Gastroesophageal sphincter (tissue), 4 donors: ENCODE results near the gene AIFM3. TPM values are rescaled to one million over a fixed set of nuclear protein-coding genes. Genes with fewer than 3 reads are reported as not detected.

Experiments used
- ATAC-seq: fragments of 150-250 bp; one replicate; pipeline ENCODE4 v1.9.1; 2016; ENCODE audit warnings: mild to moderate bottlenecking, moderate library complexity
- H3K27ac ChIP-seq, 4 donors: fragments of 200-600 bp; sonication (generic) in 3 of 4; 1 replicate in 3 of 4; 2 replicates in 1 of 4; pipeline ENCODE4 v1.5.1; 2016 to 2019
- H3K27me3 ChIP-seq: fragments of 200-600 bp; sonication (generic); one replicate; pipeline ENCODE4 v1.5.1; 2019
- H3K36me3 ChIP-seq, 2 donors: fragments of 200-600 bp; sonication (generic); one replicate each; pipeline ENCODE4 v1.5.1; 2019; ENCODE audit warnings: control low read depth in 1 of 2
- H3K4me1 ChIP-seq, 3 donors: fragments of 200-600 bp; sonication (generic); 1 replicate in 2 of 3; 2 replicates in 1 of 3; pipeline ENCODE4 v1.5.1; 2016 to 2019; ENCODE audit warnings: control low read depth in 2 of 3
- H3K4me3 ChIP-seq, 2 donors: fragments of 200-600 bp; sonication (generic); one replicate each; pipeline ENCODE4 v1.5.1; 2019; ENCODE audit warnings: mild to moderate bottlenecking in 1 of 2, moderate library complexity in 1 of 2
- H3K9me3 ChIP-seq, 3 donors: fragments of 200-600 bp; sonication (generic); one replicate each; pipeline ENCODE4 v1.5.1; 2017 to 2019; ENCODE audit warnings: control low read depth in 2 of 3
- EP300 ChIP-seq: sonication (generic); formaldehyde crosslinking; IDR thresholded peaks from one replicate; pipeline ENCODE4 v1.6.1; 2017; ENCODE audit warnings: antibody characterized with exemption, mild to moderate bottlenecking
- POLR2A ChIP-seq, 2 donors: fragments of 450-650 bp; IDR thresholded peaks; one replicate each; pipeline ENCODE4 v1.6.1; 2017; ENCODE audit warnings: antibody characterized with exemption in 2 of 2, mild to moderate bottlenecking in 2 of 2, moderate library complexity in 1 of 2
- POLR2AphosphoS5 ChIP-seq: sonication (generic); formaldehyde crosslinking; IDR thresholded peaks from one replicate; pipeline ENCODE4 v1.6.1; 2017; ENCODE audit warnings: antibody characterized with exemption
- WGBS, 2 donors: methylation state at CpG; one replicate each; pipeline ENCODE4 v1.1.5; 2018; ENCODE audit warnings: low coverage in 1 of 2; 5-methylcytosine and 5-hydroxymethylcytosine counted together
- total RNA-seq, 4 donors: library from RNA; depleted of rRNA; stranded (reverse); fragments of >200 nt; gene quantifications; one replicate each; pipeline ENCODE4 v1.1.0, GENCODE V29; 2016
- TF ChIP-seq, protein P1 (sequence below), 4 experiments: fragments of 200-600 bp in 2 of 4; fragments of 450-650 bp in 2 of 4; sonication (generic) in 1 of 4; IDR thresholded peaks; one replicate each; pipeline ENCODE4 v1.5.1; 2017 to 2019; ENCODE audit warnings: antibody characterized with exemption in 4 of 4, mild to moderate bottlenecking in 2 of 4, moderate library complexity in 2 of 4

AIFM3 gene
- total RNA-seq, 4 donors from 2014 or later: 0.27 to 3.2 (median 2.0) TPM; not detected in 1

DNA sequence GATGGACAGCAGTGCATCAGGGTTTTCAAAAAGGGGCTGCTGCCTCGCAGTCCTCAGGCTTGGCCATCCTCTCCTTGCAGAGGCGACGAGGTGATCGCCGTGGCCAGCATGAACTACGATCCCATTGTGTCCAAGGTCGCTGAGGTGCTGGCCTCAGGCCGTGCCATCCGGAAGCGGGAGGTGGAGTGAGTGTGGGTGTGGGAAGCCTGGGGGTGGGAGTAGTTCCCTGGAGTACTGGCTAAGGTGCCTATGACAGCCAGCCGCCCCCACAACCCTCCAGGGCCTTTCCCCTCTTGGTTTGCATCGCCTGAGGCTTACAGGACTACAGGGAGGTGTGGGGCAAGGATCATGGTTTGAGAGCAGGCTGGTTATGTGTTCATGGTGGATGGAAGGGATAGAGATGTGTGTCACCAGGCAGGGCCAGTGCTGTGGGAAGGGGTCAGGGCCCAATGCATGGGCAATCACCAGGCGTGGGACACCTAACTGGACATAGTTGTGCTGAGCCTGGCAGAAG, 12.9 kb downstream of the AIFM3 start:
- Histone ChIP-seq H3K36me3 (peaks cover 0 to 14% of the 10 kb centered on the region in 2 donors), H3K9me3 (peaks cover 0 to 9% (median 0%) of the 10 kb centered on the region in 3 donors), H3K4me1 (peaks cover 3 to 49% (median 32%) of the 10 kb centered on the region in 3 donors), H3K4me3 (peak overlapping the region in 1 of 2 donors; percentile 40), H3K27me3 (no peaks in the 10 kb centered on the region), H3K27ac (peak overlapping the region in 3 of 4 donors; percentile 27 to 95 (median 94))
- 100% methylated on average over 1 of the region's 13 CpGs; no CpG with 5 or more reads in 1 of the 2 donors for WGBS, 2 donors
- no peak for ATAC-seq
- TF ChIP-seq, protein P1, sequence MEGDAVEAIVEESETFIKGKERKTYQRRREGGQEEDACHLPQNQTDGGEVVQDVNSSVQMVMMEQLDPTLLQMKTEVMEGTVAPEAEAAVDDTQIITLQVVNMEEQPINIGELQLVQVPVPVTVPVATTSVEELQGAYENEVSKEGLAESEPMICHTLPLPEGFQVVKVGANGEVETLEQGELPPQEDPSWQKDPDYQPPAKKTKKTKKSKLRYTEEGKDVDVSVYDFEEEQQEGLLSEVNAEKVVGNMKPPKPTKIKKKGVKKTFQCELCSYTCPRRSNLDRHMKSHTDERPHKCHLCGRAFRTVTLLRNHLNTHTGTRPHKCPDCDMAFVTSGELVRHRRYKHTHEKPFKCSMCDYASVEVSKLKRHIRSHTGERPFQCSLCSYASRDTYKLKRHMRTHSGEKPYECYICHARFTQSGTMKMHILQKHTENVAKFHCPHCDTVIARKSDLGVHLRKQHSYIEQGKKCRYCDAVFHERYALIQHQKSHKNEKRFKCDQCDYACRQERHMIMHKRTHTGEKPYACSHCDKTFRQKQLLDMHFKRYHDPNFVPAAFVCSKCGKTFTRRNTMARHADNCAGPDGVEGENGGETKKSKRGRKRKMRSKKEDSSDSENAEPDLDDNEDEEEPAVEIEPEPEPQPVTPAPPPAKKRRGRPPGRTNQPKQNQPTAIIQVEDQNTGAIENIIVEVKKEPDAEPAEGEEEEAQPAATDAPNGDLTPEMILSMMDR (IDR thresholded peaks at IDR 0.05): no peak
- TF ChIP-seq EP300 (no peak), POLR2AphosphoS5 (no peak), POLR2A (IDR thresholded peaks at IDR 0.05) (no peak)

DNA sequence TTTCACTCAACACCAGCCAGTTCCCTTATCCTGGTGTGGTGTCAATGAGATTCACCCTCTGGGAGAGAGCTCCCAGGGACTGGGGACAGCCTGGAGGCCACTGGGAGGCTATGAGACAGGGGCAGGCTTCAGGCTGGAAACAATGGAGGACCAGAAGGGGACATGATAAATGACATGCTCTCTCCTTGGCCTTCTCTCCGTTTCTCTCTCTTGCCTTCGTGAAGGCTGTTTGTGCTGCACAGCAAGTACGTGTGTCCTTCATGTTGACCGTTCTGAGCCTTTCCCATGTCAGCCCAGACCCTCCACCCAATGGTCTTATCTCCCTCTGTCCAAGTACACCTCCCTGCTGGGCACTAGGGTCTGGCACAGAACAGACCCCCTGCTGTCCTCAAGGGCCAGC, 13.5 kb downstream of the AIFM3 start:
- Histone ChIP-seq H3K27ac (peak overlapping the region in 3 of 4 donors; percentile 27 to 95 (median 94)), H3K36me3 (peaks cover 0 to 19% of the 10 kb centered on the region in 2 donors), H3K4me1 (peaks cover 3 to 49% (median 32%) of the 10 kb centered on the region in 3 donors), H3K4me3 (no peak overlapping the region), H3K27me3 (no peaks in the 10 kb centered on the region), H3K9me3 (peaks cover 0 to 9% (median 0%) of the 10 kb centered on the region in 3 donors)
- WGBS, 2 donors: 75 to 83% methylated on average over 4 of the region's 4 CpGs
- no peak for ATAC-seq
- TF ChIP-seq EP300 (no peak), POLR2A (IDR thresholded peaks at IDR 0.05) (no peak), POLR2AphosphoS5 (no peak)
- TF ChIP-seq, protein P1 (IDR thresholded peaks at IDR 0.05): no peak

DNA sequence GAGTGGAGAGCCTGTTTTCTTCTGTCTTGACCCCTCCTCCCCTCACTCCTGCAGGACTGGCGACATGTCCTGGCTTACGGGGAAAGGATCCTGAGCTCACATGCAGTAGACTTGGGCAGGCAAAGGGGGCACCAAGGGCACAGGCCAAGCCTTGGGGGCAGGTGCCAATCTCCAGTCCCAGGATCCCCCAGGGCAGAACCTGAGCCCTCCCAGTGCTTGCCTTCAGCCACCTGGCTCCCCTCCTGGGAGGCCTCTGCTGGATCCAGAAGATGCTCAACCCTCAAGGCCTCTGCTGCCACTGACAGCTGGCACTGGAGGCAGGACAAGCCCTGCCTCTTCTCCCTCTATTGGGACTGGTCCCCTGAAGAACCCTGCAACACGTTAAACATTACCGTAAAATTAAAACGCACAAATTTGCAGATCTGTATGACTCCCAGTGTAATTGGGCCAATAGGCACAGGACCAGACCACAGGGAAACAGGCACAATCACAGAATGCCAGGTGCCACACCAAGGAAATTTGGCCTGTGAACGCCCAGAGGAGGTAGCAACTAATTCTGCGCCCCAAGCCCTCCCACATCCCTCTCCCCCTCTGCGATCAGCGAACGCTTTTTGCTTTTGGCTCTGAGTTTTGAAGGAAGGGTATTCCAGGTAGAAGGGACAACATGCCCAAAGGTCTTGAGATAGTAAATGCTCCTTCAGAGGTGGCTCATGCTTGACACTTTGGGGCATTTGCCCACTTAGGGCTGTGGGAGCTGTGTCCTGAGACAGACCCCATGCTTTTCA, 14.1 kb downstream of the AIFM3 start:
- peaks cover 3 to 49% (median 32%) of the 10 kb centered on the region in 3 donors for H3K4me1 ChIP-seq
- H3K4me3 ChIP-seq: peak overlapping the region; percentile 61 to 62
- peak overlapping the region; percentile 74 to 96 (median 94) for H3K27ac ChIP-seq
- TF ChIP-seq POLR2A (IDR thresholded peaks at IDR 0.05) (no peak), POLR2AphosphoS5 (no peak), EP300 (no peak)
- TF ChIP-seq, protein P1 (IDR thresholded peaks at IDR 0.05): no peak
- no peak for ATAC-seq
- peaks cover 0 to 9% (median 0%) of the 10 kb centered on the region in 3 donors for H3K9me3 ChIP-seq
- peaks cover 0 to 25% of the 10 kb centered on the region in 2 donors for H3K36me3 ChIP-seq
- no peaks in the 10 kb centered on the region for H3K27me3 ChIP-seq
- 60 to 64% methylated on average over 6 to 7 of the region's 10 CpGs for WGBS, 2 donors

DNA sequence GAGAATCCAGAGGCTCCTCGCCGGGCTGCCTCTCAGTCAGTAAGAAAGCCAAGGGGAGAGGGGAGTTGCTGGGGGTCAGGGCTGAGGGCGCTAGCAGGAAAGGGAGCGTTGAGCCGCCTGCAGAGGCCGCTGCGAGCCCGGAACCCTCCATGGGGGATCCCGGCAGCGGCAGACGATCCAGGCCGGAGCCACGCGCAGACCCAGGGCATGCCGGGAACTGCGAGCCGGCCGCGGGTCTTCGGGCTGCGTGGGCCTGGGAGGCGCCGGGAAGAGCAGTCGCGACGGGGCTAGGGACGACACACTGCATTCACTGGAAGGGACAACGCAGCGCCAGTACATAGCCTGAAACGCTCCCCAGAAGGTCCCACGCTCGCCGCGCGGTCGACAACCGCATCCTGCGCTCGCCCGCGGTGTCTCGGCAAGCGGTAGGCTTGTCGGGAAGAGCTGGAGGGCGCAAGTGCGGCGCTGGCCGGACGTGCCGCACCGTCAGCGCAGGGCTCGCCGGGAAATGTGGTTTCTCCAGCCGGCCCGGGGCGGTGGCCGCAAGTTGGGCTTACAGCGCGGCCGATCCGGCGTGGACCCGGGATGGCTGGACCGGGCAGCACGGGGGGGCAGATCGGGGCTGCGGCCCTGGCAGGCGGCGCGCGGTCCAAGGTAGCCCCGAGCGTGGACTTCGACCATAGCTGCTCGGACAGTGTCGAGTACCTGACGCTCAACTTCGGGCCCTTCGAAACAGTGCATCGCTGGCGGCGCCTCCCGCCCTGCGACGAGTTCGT, 14.9 kb downstream of the AIFM3 start, which contains the start of gene LZTR1:
LZTR1 (plus strand) TSS at position 511 of the 776 bp plus-strand sequence; CDS start at position 586, 75 bp downstream.
- no CpG with 5 or more reads among the region's 87 CpGs for WGBS, 2 donors
- ATAC-seq: peak; percentile 92
- peak within 1 kb of the TSS; percentile 61 to 62 for H3K4me3 ChIP-seq
- peaks cover 3 to 49% (median 32%) of the 10 kb centered on the region in 3 donors for H3K4me1 ChIP-seq
- TF ChIP-seq POLR2AphosphoS5 (peak; percentile 96), POLR2A (IDR thresholded peaks at IDR 0.05) (peak; percentile 94 to 96), EP300 (no peak)
- TF ChIP-seq, protein P1 (IDR thresholded peaks at IDR 0.05): peak in 3 of 4 experiments; percentile 35 to 83 (median 54)
- peak within 1 kb of the TSS; percentile 74 to 96 (median 94) for H3K27ac ChIP-seq
- peaks cover 0 to 9% (median 0%) of the 10 kb centered on the region in 3 donors for H3K9me3 ChIP-seq
- H3K36me3 ChIP-seq: peaks cover 0 to 31% of the 10 kb centered on the region in 2 donors
- no peaks in the 10 kb centered on the region for H3K27me3 ChIP-seq
